HPDE6-E6E7 (cell line): ENCODE results near the gene RAP1A.
"Not testable (repeated sequence)": the region's sequence is repeated elsewhere in the genome, so short reads cannot be mapped to it uniquely, and the experiment has no call there.

Source experiments
- DNase-seq: peaks from one replicate; pipeline ENCODE4 v3.0.0; 2011; ENCODE audit warnings: missing footprints; ENCODE audit errors: extremely low spot score

Gene RAP1A

DNA sequence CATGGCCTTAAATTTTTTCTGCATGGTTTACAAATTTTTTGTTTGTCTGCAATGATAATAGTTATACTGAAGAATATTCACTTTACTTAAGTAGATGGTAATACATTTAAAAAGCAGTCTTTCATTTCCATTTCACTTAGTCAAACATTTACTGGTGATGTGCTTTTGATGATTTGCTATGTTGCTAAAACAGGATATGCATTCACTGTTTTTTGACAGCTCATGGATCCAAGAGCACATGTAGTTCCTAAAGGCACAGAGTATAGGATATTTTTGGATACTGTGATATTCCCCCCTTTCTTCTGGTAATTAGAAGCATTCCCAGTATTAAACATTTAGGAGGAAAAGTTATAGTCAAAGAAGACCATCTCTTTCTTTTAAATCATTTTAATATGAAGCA lies 45.9 kb downstream of the RAP1A start:
- DNase-seq = no peak

DNA sequence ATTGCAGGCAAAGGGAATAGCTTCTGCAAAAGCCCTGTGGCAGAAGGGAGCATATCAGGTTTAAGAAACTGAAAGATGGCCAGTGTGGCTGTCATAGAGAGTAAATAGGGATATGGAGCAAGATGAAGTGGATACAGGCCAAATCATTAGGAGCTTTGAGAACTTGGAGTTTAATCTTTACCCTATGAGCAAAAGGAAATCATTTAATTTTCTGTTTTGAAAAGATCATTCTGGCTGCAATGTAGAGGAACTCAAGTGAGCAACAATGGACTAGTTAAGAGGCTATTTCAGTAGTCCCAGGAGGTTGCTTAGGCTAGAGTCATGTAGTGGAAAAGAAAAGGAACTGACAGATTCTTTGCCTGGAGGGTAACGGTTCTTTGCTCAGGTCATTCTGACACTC lies 47.2 kb downstream of the RAP1A start:
- no peak for DNase-seq

- DNase-seq = no peak
Observed at GRCh38 chr1:111669268-111669667, 49.7 kb downstream of the RAP1A start.

DNA sequence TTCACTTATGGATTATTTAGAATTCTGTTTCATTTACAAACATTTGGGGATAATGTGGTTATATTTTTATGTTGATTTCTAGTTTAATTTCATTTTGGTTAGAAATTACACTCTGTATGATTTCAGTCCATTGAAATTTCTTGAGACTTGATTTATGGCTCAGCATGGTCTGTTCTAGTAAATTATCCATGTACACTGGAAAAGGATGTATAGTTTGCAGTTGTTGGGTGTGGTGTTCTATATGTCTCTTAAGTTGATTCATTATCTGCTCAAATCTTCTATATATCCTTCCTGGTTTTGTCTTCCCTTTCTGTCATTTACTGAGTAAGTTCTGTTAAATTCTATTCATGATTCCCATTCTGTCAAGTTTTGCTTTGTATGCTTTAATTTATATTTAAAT lies 52.3 kb downstream of the RAP1A start:
- DNase-seq = no peak

DNA sequence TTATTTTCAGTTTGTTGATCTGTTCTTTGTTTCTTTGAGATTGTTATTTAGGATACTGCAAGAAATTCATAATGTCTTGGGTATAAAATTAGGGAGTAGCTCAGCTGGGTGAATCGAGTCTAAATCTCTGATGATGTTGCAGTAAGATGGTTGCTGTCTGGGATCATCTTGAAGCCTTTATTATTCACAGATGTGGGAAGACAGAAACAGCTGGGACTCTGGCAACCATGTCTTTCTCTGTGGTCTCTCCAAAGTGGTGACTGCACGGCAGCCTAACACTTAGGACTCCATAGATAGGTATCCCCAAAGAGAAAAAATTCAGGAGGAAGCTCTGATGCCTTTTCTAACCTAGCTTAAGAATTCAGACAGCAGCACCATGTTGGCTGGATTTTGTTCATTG lies 52.7 kb downstream of the RAP1A start:
- no peak for DNase-seq

DNA sequence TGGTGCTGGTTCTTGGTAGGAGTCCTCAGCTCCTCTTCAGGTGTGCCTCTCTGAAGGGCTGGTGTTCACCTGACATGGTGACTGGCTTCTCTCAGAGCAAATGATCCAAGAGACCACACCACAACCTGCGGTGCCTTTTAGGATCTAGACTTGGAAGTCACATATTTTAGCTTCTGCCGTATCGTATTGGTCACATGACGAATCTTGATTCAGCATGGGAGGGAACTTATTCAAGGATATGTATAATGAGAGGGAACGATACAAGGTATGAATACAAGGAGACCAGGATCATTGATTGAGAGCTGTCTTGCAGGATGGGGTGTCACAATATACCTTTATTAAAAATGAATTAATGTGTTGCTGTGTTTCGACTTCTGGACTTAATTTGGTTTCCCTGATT lies 58.0 kb downstream of the RAP1A start:
- no peak for DNase-seq

GRCh38 chr1:111679541-111679940 lies 60.0 kb downstream of the RAP1A start:
- DNase-seq = no peak

DNA sequence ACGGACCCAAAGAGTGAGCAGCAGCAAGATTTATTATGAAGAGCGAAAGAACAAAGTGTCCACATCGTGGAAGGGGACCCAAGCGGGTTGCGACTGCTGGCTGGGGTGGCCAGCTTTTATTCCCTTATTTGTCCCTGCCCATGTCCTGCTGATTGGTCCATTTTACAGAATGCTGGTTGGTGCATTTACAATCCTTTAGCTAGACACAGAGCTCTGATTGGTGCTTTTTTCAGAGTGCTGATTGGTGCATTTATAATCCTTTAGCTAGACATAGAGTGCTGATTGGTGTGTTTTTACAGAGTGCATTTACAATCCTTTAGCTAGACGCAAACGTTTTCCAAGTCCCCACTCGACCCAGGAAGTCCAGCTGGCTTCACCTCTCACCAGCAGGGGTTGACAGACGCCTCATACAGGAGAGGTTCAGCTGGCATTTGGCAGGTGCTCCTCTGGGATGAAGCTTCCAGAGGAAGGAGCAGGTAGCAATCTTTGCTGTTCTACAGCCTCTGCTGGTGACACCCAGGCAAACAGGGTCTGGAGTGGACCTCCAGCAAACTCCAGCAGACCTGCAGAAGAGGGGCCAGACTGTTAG lies 60.7 kb downstream of the RAP1A start:
- not testable (repeated sequence) for DNase-seq

DNA sequence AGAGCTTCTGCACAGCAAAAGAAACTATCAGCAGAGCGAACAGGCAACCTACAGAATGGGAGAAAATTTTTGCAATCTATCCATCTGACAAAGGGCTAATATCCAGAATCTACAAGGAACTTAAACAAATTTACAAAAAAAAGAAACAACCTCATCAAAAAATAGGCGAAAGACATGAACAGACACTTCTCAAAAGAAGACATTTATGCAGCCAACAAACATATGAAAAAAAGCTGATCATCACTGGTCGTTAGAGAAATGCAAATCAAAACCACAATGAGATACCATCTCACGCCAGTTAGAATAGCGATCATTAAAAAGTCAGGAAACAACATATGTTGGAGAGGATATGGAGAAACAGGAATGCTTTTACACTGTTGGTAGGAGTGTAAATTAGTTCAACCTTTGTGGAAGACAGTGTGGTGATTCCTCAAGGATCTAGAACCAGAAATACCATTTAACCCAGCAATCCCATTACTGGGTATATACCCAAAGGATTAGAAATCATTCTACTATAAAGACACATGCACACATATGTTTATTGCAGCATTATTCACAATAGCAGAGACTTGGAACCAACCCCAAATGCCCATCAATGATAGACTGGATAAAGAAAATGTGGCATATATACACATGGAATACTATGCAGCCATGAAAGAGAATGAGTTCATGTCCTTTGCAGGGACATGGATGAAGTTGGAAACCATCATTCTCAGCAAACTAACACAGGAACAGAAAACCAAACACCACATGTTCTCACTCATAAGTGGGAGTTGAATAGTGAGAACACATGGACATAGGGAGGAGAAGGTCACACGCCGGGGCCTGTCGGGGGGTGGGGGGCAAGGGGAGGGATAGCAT lies 65.9 kb downstream of the RAP1A start:
- DNase-seq = not testable (repeated sequence)

GRCh38 chr1:111690306-111690617 lies 70.7 kb downstream of the RAP1A start:
- no peak for DNase-seq

GRCh38 chr1:111691886-111692285 lies 72.3 kb downstream of the RAP1A start:
- no peak for DNase-seq

GRCh38 chr1:111695801-111696200 lies 76.2 kb downstream of the RAP1A start:
- DNase-seq = no peak

- no peak for DNase-seq
Observed at GRCh38 chr1:111696330-111696729, 76.7 kb downstream of the RAP1A start.

DNA sequence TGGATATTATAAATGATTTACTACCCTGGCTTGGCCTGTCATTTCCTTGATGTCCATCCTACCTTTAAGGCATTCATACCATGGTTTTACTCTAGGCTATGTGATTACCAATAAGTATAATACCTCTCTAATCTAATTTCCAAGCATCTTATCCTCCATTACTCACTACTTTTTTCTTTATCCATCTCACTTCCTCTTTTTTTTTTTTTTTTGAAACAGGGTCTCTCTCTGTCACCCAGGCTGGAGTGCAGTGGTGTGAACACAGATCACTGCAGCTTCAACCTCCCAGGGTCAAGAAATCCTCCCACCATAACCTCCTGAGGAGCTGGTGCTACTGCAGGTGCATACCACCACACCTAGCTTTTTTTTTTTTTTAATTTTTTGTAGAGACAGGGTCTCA lies 79.7 kb downstream of the RAP1A start:
- no peak for DNase-seq

- DNase-seq = no peak
Observed at GRCh38 chr1:111702504-111703050, 83.0 kb downstream of the RAP1A start.

DNA sequence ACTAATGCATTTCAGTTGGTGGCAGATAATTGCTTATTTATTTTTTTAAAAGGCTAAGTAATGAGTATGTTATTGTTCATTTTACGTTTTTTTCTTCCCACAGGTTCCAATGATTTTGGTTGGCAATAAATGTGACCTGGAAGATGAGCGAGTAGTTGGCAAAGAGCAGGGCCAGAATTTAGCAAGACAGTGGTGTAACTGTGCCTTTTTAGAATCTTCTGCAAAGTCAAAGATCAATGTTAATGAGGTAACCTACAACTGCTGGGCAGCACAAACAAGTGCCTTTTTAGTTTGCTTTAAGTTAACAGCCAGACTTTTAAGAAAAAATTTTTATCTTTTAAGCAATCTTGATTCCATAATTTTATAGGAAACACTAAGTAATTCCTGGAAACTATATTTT lies 84.7 kb downstream of the RAP1A start:
- DNase-seq = no peak

DNA sequence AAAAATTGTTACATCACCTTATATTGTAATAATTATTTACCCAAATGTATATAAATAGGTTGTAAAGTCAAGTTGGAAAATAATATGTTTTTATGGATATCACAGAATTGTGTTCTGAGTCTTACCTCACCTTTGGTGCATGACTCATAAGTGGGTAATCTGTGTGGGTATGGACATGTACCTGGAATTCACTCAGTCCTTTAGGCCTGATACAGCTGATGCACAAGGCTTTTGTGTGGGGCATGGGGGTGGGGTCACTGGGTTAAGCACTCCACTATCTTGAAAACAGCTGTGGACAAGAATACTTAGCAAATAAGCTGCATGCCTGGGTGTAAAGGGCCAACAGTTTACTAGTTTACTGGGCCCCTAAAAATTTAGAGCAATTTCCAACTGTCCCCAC lies 85.2 kb downstream of the RAP1A start:
- DNase-seq = peak; percentile 91

DNA sequence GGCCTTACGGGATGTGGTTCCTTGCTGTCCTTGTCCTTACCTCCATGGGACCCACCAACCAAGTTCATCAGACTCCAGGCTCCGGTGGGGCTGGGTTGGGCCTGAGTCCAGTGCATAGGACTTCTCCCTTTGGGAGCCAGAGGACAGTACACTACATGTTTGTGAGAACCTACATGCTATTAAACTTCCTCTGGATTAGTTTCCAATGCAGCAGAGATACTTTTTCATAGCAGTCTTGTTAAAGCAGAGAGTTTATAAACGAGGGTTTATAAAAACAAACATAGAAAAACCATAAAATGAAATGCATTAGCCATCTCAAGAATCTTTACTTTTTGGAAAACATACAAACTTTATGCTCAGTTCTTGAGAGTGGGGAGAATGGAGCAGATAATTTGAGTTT lies 86.3 kb downstream of the RAP1A start:
- no peak for DNase-seq

GRCh38 chr1:111706921-111707320 lies 87.3 kb downstream of the RAP1A start:
- DNase-seq = no peak

DNA sequence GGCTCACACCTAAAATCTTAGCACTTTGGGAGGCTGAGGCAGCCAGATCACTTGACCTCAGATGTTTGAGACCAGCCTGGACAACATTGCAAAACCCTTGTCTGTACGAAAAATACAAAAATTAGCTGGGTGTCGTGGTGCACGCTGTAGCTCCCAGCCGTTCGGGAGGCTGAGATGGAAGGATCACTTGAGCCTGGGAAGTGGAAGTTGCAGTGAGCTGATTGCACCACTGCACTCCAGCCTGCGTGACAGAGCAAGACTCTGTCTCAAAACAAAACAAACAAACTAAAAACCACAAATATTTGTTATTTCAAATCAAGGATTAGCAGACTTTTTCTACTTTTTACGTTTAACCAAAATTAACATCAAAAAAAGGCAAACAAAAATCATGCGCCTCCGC lies 88.3 kb downstream of the RAP1A start:
- DNase-seq = no peak

- no peak for DNase-seq
Observed at GRCh38 chr1:111709986-111710385, 90.4 kb downstream of the RAP1A start.

- DNase-seq = no peak
Observed at GRCh38 chr1:111716333-111716732, 96.7 kb downstream of the RAP1A start.

DNA sequence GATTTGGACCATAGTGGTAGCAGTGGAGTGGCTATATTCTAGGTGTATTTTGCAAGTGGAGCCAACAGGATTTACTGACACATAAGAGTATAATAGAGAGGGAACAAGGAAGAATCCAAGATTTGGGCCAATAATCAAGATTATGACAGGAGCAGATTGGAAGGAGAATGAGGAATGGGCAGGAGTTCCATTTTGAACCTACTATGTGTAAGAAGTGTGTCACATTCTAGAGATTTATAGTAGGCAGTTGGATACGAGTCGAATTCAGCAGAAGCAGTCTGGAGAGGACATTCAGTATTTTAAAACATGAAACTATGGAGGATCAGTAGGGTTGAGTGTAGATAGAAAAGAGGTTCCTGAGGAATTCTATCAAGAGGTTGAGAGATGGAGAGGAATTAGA lies 97.9 kb downstream of the RAP1A start:
- no peak for DNase-seq
